Measurements from ENCODE around the gene SLC25A21.
"Not testable (repeated sequence)": the region's sequence is repeated elsewhere in the genome, so short reads cannot be mapped to it uniquely, and the experiment has no call there.

Gene SLC25A21

GRCh38 chr14:36824854-36825253 lies 347.6 kb downstream of the SLC25A21 start:
- DNase-seq (ENCODE audit: low read depth in 2 of 2), result no peak

DNA sequence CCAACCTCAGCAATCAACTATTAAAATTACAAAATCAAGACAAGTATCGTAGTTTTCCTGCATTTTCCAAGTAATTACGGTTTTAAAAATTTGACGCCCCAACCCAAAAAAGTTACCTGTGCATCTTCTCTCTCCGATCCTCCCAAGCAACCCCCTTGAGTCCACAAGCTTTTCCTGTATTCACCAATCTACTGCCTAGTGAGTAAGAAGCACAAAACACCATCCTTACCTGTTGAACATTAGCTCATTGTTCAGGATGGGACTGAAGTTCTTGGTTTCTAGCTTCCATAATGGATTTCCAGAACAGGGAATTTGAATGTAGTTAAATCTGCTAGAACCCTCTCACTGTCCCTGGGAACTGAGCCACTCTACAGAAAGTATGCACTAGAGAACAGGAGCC lies 348.8 kb downstream of the SLC25A21 start:
- DNase-seq (ENCODE audit: low read depth in 2 of 2), result no peak

DNA sequence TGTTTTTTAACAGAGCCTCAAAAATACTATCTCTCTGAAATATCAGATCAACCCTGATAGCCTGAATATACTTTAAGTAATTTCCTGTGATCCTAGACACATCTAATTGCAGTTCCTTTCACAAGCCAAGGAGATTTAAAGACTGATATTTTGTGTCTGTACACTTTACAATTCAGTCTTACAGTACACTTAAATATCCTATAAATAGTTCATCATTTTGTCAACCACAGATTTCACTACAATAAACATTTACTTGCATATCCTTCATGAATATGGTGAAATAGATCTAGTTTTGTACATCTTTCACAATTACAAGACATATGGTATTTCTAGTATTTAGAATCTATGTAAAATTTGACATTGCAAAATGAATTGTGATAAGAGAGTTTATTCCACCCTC lies 349.7 kb downstream of the SLC25A21 start:
- DNase-seq (ENCODE audit: low read depth in 2 of 2), result no peak

DNA sequence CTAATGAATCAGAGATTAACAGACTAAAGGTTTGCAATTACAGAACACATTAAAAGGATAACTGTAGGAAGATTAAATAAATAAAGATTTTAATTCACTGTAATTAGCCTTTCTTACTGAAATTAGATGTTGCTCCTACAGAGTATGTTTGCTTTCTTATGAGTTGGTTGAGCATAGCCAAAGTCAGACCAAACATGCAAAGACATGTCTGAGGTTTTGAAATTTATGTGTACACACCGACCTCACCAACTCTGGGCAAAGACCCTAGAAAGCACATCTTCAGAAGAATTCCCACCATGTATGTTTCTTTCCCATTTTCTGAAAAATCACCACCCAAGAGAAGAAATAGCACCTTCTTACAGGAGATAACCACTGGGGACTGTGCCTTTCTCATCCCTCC lies 351.5 kb downstream of the SLC25A21 start:
- DNase-seq (ENCODE audit: low read depth in 2 of 2), result no peak

- no peak for DNase-seq (ENCODE audit: low read depth in 2 of 2)
Observed at GRCh38 chr14:36820111-36820709, 352.2 kb downstream of the SLC25A21 start.

GRCh38 chr14:36818794-36819384 lies 353.5 kb downstream of the SLC25A21 start:
- DNase-seq (ENCODE audit: low read depth in 2 of 2), result no peak

DNA sequence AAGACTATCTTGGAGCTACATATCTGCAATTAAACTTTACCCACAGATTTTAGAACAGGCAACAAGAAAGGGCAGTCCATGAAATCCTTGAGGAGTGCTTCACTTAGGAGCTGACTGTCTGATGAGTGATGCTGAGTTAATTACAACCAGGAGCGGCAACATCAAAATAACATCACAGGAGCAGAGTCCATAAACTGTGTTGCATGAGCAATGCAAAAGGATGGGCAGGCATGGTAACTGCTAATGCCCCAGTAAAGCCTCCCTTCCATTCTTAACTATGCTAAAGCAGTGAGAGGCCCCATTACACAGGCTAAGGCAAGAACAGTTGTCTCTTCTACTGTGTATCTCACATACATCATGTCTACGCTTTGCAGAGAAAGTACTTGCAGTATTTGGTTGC lies 354.2 kb downstream of the SLC25A21 start:
- DNase-seq (ENCODE audit: low read depth in 2 of 2), result no peak

GRCh38 chr14:36817071-36817930 lies 355.1 kb downstream of the SLC25A21 start:
- DNase-seq (ENCODE audit: low read depth in 2 of 2), result no peak

DNA sequence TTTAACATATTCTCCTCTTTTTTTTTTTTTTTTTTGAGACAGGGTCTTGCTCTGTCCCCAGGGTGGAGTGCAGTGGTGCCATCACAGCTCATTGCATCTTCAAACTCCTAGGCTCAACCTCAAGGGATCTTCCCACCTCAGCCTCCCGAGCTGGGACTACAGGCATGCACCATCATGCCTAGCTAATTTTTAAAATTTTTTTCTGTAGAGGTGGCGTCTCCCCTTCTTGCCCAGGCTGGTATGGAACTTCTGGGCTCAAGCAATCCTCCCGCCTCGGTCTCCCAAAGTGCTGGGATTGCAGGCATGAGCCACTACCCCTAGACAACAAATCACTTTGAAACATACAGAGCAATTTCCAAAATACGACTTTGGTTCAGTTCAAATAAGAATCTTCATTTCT lies 355.9 kb downstream of the SLC25A21 start:
- DNase-seq (ENCODE audit: low read depth in 2 of 2), result no peak

GRCh38 chr14:36814783-36815182 lies 357.6 kb downstream of the SLC25A21 start:
- not testable (repeated sequence) for DNase-seq (ENCODE audit: low read depth in 2 of 2)

DNA sequence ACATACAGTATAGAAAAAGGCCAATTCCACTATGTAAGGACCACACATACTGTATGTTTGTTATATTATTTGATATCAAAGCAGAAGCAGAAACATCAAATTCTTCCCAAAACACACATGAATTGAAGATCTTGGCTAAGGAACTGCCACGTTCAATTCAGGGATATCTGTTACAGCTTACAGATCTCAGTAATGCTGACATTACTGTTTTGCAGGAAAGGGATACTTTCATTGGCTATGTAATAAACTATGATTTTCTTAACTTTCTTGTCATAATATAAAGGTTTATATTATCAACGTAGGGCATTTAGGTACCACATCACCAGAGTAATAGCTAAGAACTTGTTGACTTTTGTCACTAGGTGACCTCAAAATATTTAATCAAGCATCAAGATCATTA lies 362.2 kb downstream of the SLC25A21 start:
- no peak for DNase-seq (ENCODE audit: low read depth in 2 of 2)

- no peak for DNase-seq (ENCODE audit: low read depth in 2 of 2)
Observed at GRCh38 chr14:36807727-36808126, 364.7 kb downstream of the SLC25A21 start.

DNA sequence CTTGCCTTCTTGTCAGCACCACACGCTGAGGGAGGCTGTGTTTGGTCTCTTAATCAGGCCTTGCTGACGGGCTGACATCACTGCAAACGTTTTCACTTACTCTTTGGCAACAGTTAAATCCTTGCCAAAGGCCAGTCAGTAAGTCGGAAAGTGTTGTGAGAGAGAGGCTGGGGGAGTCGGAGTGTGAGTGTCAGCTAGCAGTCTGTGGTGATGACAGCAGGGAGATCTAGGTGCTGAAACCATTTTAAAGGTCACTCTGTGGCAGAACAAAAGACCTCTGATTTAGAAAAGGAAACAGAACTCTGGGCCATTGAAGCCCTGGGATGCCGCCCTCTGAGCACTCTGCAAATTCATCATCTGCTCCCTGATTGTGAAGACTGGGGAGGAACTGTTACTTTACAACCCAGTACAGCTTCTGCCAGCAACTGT lies 367.3 kb downstream of the SLC25A21 start:
- no peak for DNase-seq (ENCODE audit: low read depth in 2 of 2)

DNA sequence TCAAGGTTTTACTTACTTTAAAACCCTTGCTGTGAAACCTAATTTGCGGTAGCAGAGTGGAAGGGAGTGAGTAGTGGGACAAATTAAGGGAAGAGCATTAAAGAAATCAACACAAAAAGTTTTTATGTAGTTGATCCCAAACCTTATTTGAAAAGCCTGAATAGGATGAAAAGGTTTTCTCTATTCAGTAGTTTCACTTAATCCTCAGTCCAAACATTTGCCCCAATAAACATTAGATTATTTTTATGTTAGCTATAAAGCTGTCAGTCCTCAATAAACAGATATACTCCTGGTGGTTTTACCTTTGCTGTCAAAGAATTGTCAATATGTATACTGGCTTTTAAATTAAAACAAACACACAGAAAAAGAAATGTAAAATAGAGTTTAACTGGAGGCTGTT lies 374.8 kb downstream of the SLC25A21 start:
- no peak for DNase-seq (ENCODE audit: low read depth in 2 of 2)

- DNase-seq (ENCODE audit: low read depth in 2 of 2), result no peak
Observed at GRCh38 chr14:36791402-36791801, 381.0 kb downstream of the SLC25A21 start.

DNA sequence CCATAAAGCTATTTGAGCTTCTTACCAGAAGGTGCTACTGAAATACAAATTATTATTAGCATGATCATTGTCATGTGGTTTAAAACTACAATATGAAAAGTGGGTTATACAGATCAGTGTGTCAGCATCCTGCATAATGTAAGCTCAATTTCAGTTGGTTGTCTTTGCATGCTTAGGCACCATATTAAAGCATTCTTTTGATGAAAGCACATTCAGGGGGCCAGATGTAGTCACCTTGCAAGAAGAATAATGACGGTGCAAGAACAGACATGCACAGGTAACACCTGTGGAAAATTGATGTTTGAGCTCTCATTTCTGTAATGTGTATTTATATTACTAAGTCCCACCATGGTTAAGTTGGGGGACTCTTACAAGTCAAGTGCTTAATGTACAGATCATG lies 386.9 kb downstream of the SLC25A21 start:
- no peak for DNase-seq (ENCODE audit: low read depth in 2 of 2)

DNA sequence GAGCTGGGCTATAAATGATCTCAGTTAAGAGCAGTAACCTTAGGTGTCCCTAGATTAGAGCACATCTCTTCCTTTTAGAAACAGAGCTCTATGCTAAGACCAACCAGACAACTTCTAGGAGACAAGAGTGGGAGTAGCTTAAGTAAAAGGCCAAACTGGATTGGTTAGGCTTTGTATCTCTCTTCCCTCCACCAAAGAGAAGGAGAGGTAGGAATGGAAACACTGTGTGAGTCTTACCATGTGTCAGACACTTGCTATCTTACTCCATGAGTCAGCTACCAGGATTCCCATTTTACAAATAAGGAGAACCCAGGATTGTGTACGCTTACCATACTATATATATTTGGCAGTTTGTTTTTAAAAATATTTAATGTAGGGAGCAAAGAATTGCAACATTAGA lies 387.9 kb downstream of the SLC25A21 start:
- DNase-seq (ENCODE audit: low read depth in 2 of 2), result no peak

DNA sequence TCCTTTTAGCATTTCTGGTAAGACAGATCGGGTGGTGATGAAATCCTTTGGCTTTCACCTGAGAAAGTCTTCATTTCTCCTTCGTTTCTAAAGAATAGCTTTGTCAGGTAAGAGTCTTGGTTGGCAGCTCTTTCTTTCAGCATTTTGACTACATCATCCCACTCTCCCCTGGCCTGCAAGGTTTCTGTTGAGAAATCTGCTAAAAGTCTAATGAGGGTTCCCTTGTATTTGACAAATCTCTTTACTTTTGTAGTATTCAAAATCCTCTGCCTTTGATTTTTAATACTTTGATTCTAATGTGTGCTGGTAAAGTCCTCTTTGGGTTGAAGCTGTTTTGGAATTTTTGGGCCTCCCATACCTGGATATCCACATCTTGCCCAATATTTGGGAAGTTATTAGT lies 390.5 kb downstream of the SLC25A21 start:
- no peak for DNase-seq (ENCODE audit: low read depth in 2 of 2)

- DNase-seq (ENCODE audit: low read depth in 2 of 2), result no peak
Observed at GRCh38 chr14:36773558-36773957, 398.8 kb downstream of the SLC25A21 start.

GRCh38 chr14:36773136-36773540 lies 399.3 kb downstream of the SLC25A21 start:
- DNase-seq (ENCODE audit: low read depth in 2 of 2), result no peak

GRCh38 chr14:36771028-36771640 lies 401.3 kb downstream of the SLC25A21 start:
- no peak for DNase-seq (ENCODE audit: low read depth in 2 of 2)

DNA sequence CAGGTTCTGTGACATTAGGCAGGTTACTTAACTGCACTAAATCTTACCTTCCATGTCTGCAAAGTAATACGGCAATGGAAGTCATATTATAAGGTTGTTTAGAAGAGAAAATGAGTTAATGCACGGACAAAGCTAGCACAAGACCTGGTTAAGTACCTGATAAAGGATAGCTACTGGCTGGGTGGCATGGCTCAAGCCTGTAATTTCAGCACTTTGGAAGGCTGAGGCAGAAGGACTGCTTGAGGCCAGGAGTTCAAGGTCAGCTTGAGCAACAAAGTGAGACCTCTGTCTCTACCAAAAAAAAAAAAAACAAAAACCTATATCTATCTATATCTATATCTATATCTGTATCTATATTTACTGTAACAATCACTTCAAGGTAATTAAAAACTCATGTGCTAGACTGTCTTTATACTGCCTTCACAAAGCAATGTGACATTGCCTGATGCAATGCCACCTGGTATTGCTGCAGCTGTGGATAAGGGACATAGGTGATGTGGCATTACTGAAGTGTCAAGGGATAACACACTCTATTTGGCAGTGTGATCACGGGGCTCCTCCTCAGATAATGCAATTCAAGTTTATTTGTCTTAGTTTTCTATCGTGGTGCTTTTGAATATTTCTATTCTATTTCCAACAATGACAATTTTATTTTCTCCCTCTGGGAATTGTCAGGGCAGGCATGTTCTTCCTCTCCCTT lies 403.6 kb downstream of the SLC25A21 start:
- DNase-seq (ENCODE audit: low read depth in 2 of 2), result no peak

All from stimulated activated CD4-positive, alpha-beta T cell treated with anti-CD3 and anti-CD28 coated beads, Interleukin-4, amount 100 ng/mL, for 48 hours (primary cell).